ENCODE measurements around the gene PCNX2. TPM values are rescaled to one million over a fixed set of nuclear protein-coding genes. Genes with fewer than 3 reads are reported as not detected.

PCNX2 gene
- total and polyA plus RNA-seq, 10 of the 15 experiments (the other 5 are each of a cell fraction or from before 2014, with no cell fraction given) = 2.1 to 16.4 (median 8.1) TPM

- ChIA-PET CTCF (interaction anchor here (0.5 kb wide), 1 partner anchor 10 kb away, joined by 4 read pairs; no protein-coding TSS in a partner anchor), POLR2A (no interaction called here), RAD21 (ENCODE audit: unreplicated experiment) (no interaction called here), SMC1A (ENCODE audit: uncharacterized antibody, unreplicated experiment) (no interaction called here)
- intact Hi-C loops (cut with micrococcal nuclease; ENCODE audit: unreplicated experiment) (no loop called here), in situ Hi-C loops (cut with MboI) (no loop called here)
- no peak for FAIRE-seq
- Histone ChIP-seq H3K27ac (ENCODE audit: control insufficient read depth, insufficient read depth) (no peak overlapping the region), H3K9ac (ENCODE audit: control insufficient read depth, insufficient read depth, low read length) (no peak overlapping the region), H3K4me1 (ENCODE audit: control insufficient read depth, insufficient read depth, low read length) (no peaks in the 10 kb centered on the region), H3K9me3 (replicated peaks; ENCODE audit: control insufficient read depth, insufficient read depth, low read length) (no peaks in the 10 kb centered on the region), H3K4me3 (no peak overlapping the region), H2AFZ (ENCODE audit: control insufficient read depth, low read depth, low read length) (no peak overlapping the region), H3K79me2 (ENCODE audit: control insufficient read depth, insufficient read depth, low read length) (no peaks in the 10 kb centered on the region), H3K27me3 (replicated peaks in 1 of 2; ENCODE audit: control insufficient read depth in 2 of 2, insufficient read depth in 2 of 2, low read length in 1 of 2) (no peaks in the 10 kb centered on the region), H3K4me2 (ENCODE audit: control insufficient read depth, insufficient read depth) (no peak overlapping the region), H4K20me1 (ENCODE audit: control insufficient read depth, insufficient read depth) (no peaks in the 10 kb centered on the region), H3K36me3 (ENCODE audit: control insufficient read depth in 2 of 2, insufficient read depth in 2 of 2, low read length in 1 of 2) (peaks cover 0 to under 1% of the 10 kb centered on the region in 2 experiments; a peak in 1 of 4 replicates)
- no peak for DNase-seq (ENCODE audit: low read depth, low spot score)
- no peak for TF ChIP-seq HDAC6 (IDR thresholded peaks at IDR 0.05; ENCODE audit: unreplicated experiment)
- no peak for TF ChIP-seq SP1 (IDR thresholded peaks at IDR 0.05; ENCODE audit: low read depth, low read length)
- no peak for TF ChIP-seq RB1 (IDR thresholded peaks at IDR 0.05; ENCODE audit: borderline replicate concordance)
- no peak for TF ChIP-seq SMAD1 (IDR thresholded peaks at IDR 0.05; ENCODE audit: low read depth, partially characterized antibody)
- TF ChIP-seq TAF1 (IDR thresholded peaks at IDR 0.05; ENCODE audit: borderline replicate concordance, low read depth, low read length) = no peak
- TF ChIP-seq MTA2 (IDR thresholded peaks at IDR 0.05; ENCODE audit: low read depth) = no peak
- TF ChIP-seq PBX3 (IDR thresholded peaks at IDR 0.05; ENCODE audit: insufficient replicate concordance, low read depth, low read length) = no peak
- TF ChIP-seq CBFB (IDR thresholded peaks at IDR 0.05; ENCODE audit: low read depth) = no peak
- TF ChIP-seq, protein P1, sequence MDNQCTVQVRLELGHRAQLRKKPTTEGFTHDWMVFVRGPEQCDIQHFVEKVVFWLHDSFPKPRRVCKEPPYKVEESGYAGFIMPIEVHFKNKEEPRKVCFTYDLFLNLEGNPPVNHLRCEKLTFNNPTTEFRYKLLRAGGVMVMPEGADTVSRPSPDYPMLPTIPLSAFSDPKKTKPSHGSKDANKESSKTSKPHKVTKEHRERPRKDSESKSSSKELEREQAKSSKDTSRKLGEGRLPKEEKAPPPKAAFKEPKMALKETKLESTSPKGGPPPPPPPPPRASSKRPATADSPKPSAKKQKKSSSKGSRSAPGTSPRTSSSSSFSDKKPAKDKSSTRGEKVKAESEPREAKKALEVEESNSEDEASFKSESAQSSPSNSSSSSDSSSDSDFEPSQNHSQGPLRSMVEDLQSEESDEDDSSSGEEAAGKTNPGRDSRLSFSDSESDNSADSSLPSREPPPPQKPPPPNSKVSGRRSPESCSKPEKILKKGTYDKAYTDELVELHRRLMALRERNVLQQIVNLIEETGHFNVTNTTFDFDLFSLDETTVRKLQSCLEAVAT (IDR thresholded peaks at IDR 0.05) = no peak
- TF ChIP-seq SRF (IDR thresholded peaks at IDR 0.05; ENCODE audit: low read depth in 2 of 2, low read length in 2 of 2) = no peak
- TF ChIP-seq, protein P2, sequence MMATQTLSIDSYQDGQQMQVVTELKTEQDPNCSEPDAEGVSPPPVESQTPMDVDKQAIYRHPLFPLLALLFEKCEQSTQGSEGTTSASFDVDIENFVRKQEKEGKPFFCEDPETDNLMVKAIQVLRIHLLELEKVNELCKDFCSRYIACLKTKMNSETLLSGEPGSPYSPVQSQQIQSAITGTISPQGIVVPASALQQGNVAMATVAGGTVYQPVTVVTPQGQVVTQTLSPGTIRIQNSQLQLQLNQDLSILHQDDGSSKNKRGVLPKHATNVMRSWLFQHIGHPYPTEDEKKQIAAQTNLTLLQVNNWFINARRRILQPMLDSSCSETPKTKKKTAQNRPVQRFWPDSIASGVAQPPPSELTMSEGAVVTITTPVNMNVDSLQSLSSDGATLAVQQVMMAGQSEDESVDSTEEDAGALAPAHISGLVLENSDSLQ (IDR thresholded peaks at IDR 0.05) = no peak
- TF ChIP-seq NFYB (IDR thresholded peaks at IDR 0.05; ENCODE audit: insufficient read depth, low read depth, low read length) = no peak
- WGBS (ENCODE audit: insufficient coverage, insufficient replicate concordance, low lambda C conversion rate, missing lambda C conversion rate) = 67% methylated on average over 4 of the region's 5 CpGs
- BruUV-seq (replicated peaks) = no TSS peak
- ATAC-seq = no peak
Observed at GRCh38 chr1:233140499-233140898, 155.0 kb downstream of the PCNX2 start.

Data from GM12878 (cell line).